ENCODE results near the gene PDE6A. TPM values are rescaled to one million over a fixed set of nuclear protein-coding genes. Genes with fewer than 3 reads are reported as not detected.

PDE6A gene
- total and polyA plus RNA-seq, 4 donors: 0.13 TPM; not detected in 3

GRCh38 chr5:149833116-149833827, 111.3 kb downstream of the PDE6A start:
- intact Hi-C loops (cut with DNase I): no loop called here
- Histone ChIP-seq H3K36me3 (ENCODE audit: control insufficient read depth in 1 of 2, insufficient read depth in 2 of 2, low read length in 1 of 2) (no peaks in the 10 kb centered on the region), H3K27ac (ENCODE audit: low read depth in 1 of 2, low read length in 2 of 2) (no peak overlapping the region)

GRCh38 chr5:149832636-149833035, 112.0 kb downstream of the PDE6A start:
- no peaks in the 10 kb centered on the region for H3K9me3 ChIP-seq (ENCODE audit: control insufficient read depth, low read length)
- intact Hi-C loops (cut with DNase I): no loop called here
- no peak overlapping the region for H3K27ac ChIP-seq (ENCODE audit: low read depth in 1 of 2, low read length in 2 of 2)
- H3K4me3 ChIP-seq (ENCODE audit: low read length in 2 of 2): no peak overlapping the region
- WGBS, 2 donors: 88 to 90% methylated on average over 12 of the region's 12 CpGs
- ATAC-seq (ENCODE audit: low FRiP score): no peak
- DNase-seq: no peak
- no peaks in the 10 kb centered on the region for H3K4me1 ChIP-seq (ENCODE audit: control insufficient read depth in 1 of 2, insufficient read depth in 2 of 2, low read length in 2 of 2)
- no peaks in the 10 kb centered on the region for H3K27me3 ChIP-seq (ENCODE audit: control insufficient read depth in 1 of 2, insufficient read depth in 2 of 2, low read length in 1 of 2)
- no peaks in the 10 kb centered on the region for H3K36me3 ChIP-seq (ENCODE audit: control insufficient read depth in 1 of 2, insufficient read depth in 2 of 2, low read length in 1 of 2)

More at GRCh38 chr5:149833116-149833827, 111.3 kb downstream of the PDE6A start:
- no peaks in the 10 kb centered on the region for H3K9me3 ChIP-seq (ENCODE audit: control insufficient read depth, low read length)
- no peaks in the 10 kb centered on the region for H3K4me1 ChIP-seq (ENCODE audit: control insufficient read depth in 1 of 2, insufficient read depth in 2 of 2, low read length in 2 of 2)
- DNase-seq: peak in 1 of 2 donors; percentile 64
- 87 to 88% methylated on average over 30 of the region's 30 CpGs for WGBS, 2 donors
- H3K4me3 ChIP-seq (ENCODE audit: low read length in 2 of 2): no peak overlapping the region
- ATAC-seq (ENCODE audit: low FRiP score): no peak
- no peaks in the 10 kb centered on the region for H3K27me3 ChIP-seq (ENCODE audit: control insufficient read depth in 1 of 2, insufficient read depth in 2 of 2, low read length in 1 of 2)

- no peaks in the 10 kb centered on the region for H3K9me3 ChIP-seq (ENCODE audit: control insufficient read depth, low read length)
- no peak overlapping the region for H3K27ac ChIP-seq (ENCODE audit: low read depth in 1 of 2, low read length in 2 of 2)
- H3K4me3 ChIP-seq (ENCODE audit: low read length in 2 of 2): no peak overlapping the region
- intact Hi-C loops (cut with DNase I): loop anchor here in 1 of 2 donors (2.0 kb wide), 1 partner anchor 195 kb away; no protein-coding TSS in a partner anchor
- no peak for DNase-seq
- no peaks in the 10 kb centered on the region for H3K4me1 ChIP-seq (ENCODE audit: control insufficient read depth in 1 of 2, insufficient read depth in 2 of 2, low read length in 2 of 2)
- WGBS, 2 donors: 61 to 67% methylated on average over 5 of the region's 5 CpGs
- no peaks in the 10 kb centered on the region for H3K27me3 ChIP-seq (ENCODE audit: control insufficient read depth in 1 of 2, insufficient read depth in 2 of 2, low read length in 1 of 2)
- no peaks in the 10 kb centered on the region for H3K36me3 ChIP-seq (ENCODE audit: control insufficient read depth in 1 of 2, insufficient read depth in 2 of 2, low read length in 1 of 2)
- no peak for ATAC-seq (ENCODE audit: low FRiP score)
These were observed 113.1 kb downstream of the PDE6A start for GRCh38 chr5:149831492-149831891.

- WGBS, 2 donors: 93 to 95% methylated on average over 5 of the region's 5 CpGs
- Histone ChIP-seq H3K9me3 (ENCODE audit: control insufficient read depth, low read length) (no peaks in the 10 kb centered on the region), H3K27ac (ENCODE audit: low read depth in 1 of 2, low read length in 2 of 2) (no peak overlapping the region), H3K4me3 (ENCODE audit: low read length in 2 of 2) (no peak overlapping the region), H3K27me3 (ENCODE audit: control insufficient read depth in 1 of 2, insufficient read depth in 2 of 2, low read length in 1 of 2) (no peaks in the 10 kb centered on the region), H3K36me3 (ENCODE audit: control insufficient read depth in 1 of 2, insufficient read depth in 2 of 2, low read length in 1 of 2) (no peaks in the 10 kb centered on the region), H3K4me1 (ENCODE audit: control insufficient read depth in 1 of 2, insufficient read depth in 2 of 2, low read length in 2 of 2) (no peaks in the 10 kb centered on the region)
- ATAC-seq (ENCODE audit: low FRiP score): no peak
- no peak for DNase-seq
- intact Hi-C loops (cut with DNase I): loop anchor here in 1 of 2 donors (2.0 kb wide), 1 partner anchor 194 kb away; no protein-coding TSS in a partner anchor
These were observed 114.0 kb downstream of the PDE6A start for GRCh38 chr5:149830579-149830978.

GRCh38 chr5:149829954-149830353, 114.6 kb downstream of the PDE6A start:
- Histone ChIP-seq H3K27me3 (ENCODE audit: control insufficient read depth in 1 of 2, insufficient read depth in 2 of 2, low read length in 1 of 2) (no peaks in the 10 kb centered on the region), H3K9me3 (ENCODE audit: control insufficient read depth, low read length) (no peaks in the 10 kb centered on the region), H3K27ac (ENCODE audit: low read depth in 1 of 2, low read length in 2 of 2) (no peak overlapping the region), H3K4me3 (ENCODE audit: low read length in 2 of 2) (no peak overlapping the region), H3K4me1 (ENCODE audit: control insufficient read depth in 1 of 2, insufficient read depth in 2 of 2, low read length in 2 of 2) (no peaks in the 10 kb centered on the region), H3K36me3 (ENCODE audit: control insufficient read depth in 1 of 2, insufficient read depth in 2 of 2, low read length in 1 of 2) (no peaks in the 10 kb centered on the region)
- 90% methylated on average over 3 of the region's 3 CpGs for WGBS, 2 donors
- ATAC-seq (ENCODE audit: low FRiP score) (no peak), DNase-seq (no peak)
- intact Hi-C loops (cut with DNase I): loop anchor here (2.0 kb wide), 1 partner anchor 193 kb away; no protein-coding TSS in a partner anchor

GRCh38 chr5:149828161-149829011, 116.2 kb downstream of the PDE6A start:
- no peak overlapping the region for H3K27ac ChIP-seq (ENCODE audit: low read depth in 1 of 2, low read length in 2 of 2)
- peak; percentile 73 for ATAC-seq (ENCODE audit: low FRiP score)
- no peaks in the 10 kb centered on the region for H3K4me1 ChIP-seq (ENCODE audit: control insufficient read depth in 1 of 2, insufficient read depth in 2 of 2, low read length in 2 of 2)
- no peaks in the 10 kb centered on the region for H3K36me3 ChIP-seq (ENCODE audit: control insufficient read depth in 1 of 2, insufficient read depth in 2 of 2, low read length in 1 of 2)
- peak; percentile 90 to 94 for DNase-seq
- 37 to 38% methylated on average over 11 of the region's 11 CpGs for WGBS, 2 donors
- no peak overlapping the region for H3K4me3 ChIP-seq (ENCODE audit: low read length in 2 of 2)
- no peaks in the 10 kb centered on the region for H3K9me3 ChIP-seq (ENCODE audit: control insufficient read depth, low read length)
- no peaks in the 10 kb centered on the region for H3K27me3 ChIP-seq (ENCODE audit: control insufficient read depth in 1 of 2, insufficient read depth in 2 of 2, low read length in 1 of 2)
- intact Hi-C loops (cut with DNase I): loop anchor here in 1 of 2 donors (2.0 kb wide), 1 partner anchor 192 kb away; no protein-coding TSS in a partner anchor

GRCh38 chr5:149827546-149827945, 117.0 kb downstream of the PDE6A start:
- intact Hi-C loops (cut with DNase I): no loop called here
- Histone ChIP-seq H3K4me3 (ENCODE audit: low read length in 2 of 2) (no peak overlapping the region), H3K4me1 (ENCODE audit: control insufficient read depth in 1 of 2, insufficient read depth in 2 of 2, low read length in 2 of 2) (no peaks in the 10 kb centered on the region), H3K27ac (ENCODE audit: low read depth in 1 of 2, low read length in 2 of 2) (no peak overlapping the region), H3K36me3 (ENCODE audit: control insufficient read depth in 1 of 2, insufficient read depth in 2 of 2, low read length in 1 of 2) (no peaks in the 10 kb centered on the region), H3K9me3 (ENCODE audit: control insufficient read depth, low read length) (no peaks in the 10 kb centered on the region), H3K27me3 (ENCODE audit: control insufficient read depth in 1 of 2, insufficient read depth in 2 of 2, low read length in 1 of 2) (no peaks in the 10 kb centered on the region)
- DNase-seq (no peak), ATAC-seq (ENCODE audit: low FRiP score) (no peak)
- WGBS, 2 donors: 93 to 94% methylated on average over 5 of the region's 5 CpGs

- ATAC-seq (ENCODE audit: low FRiP score) (no peak), DNase-seq (no peak)
- no peak overlapping the region for H3K27ac ChIP-seq (ENCODE audit: low read depth in 1 of 2, low read length in 2 of 2)
- no peaks in the 10 kb centered on the region for H3K36me3 ChIP-seq (ENCODE audit: control insufficient read depth in 1 of 2, insufficient read depth in 2 of 2, low read length in 1 of 2)
- intact Hi-C loops (cut with DNase I): no loop called here
- no peaks in the 10 kb centered on the region for H3K9me3 ChIP-seq (ENCODE audit: control insufficient read depth, low read length)
- WGBS, 2 donors: 62 to 70% methylated on average over 5 of the region's 5 CpGs
- H3K4me3 ChIP-seq (ENCODE audit: low read length in 2 of 2): no peak overlapping the region
- no peaks in the 10 kb centered on the region for H3K4me1 ChIP-seq (ENCODE audit: control insufficient read depth in 1 of 2, insufficient read depth in 2 of 2, low read length in 2 of 2)
- no peaks in the 10 kb centered on the region for H3K27me3 ChIP-seq (ENCODE audit: control insufficient read depth in 1 of 2, insufficient read depth in 2 of 2, low read length in 1 of 2)
These were observed 117.5 kb downstream of the PDE6A start for GRCh38 chr5:149827086-149827485.

All from aorta (tissue), 5 donors.